ENCODE measurements around the gene CNGA1.

GRCh38 chr4:48008021-48008596 is 8.4 kb downstream of the CNGA1 start:
- TF ChIP-seq EZH2 (IDR thresholded peaks at IDR 0.05), result no peak
- TF ChIP-seq FOXP2 (optimal IDR thresholded peaks at IDR 0.05; ENCODE audit: control extremely low read depth, extremely low read length, insufficient read depth), result no peak
